Muscle of leg (tissue), 11 donors: ENCODE data around the gene MTMR11. TPM values are rescaled to one million over a fixed set of nuclear protein-coding genes. Genes with fewer than 3 reads are reported as not detected.
"Not testable (repeated sequence)": the region's sequence is repeated elsewhere in the genome, so short reads cannot be mapped to it uniquely, and the experiment has no call there.

ENCODE experiments used
- DNase-seq: peaks from one replicate; pipeline ENCODE4 v3.0.0; 2013
- H3K27ac ChIP-seq: one replicate; pipeline ENCODE4 v1.5.1; 2013; ENCODE audit warnings: mild to moderate bottlenecking, low read length, control low read depth
- H3K27me3 ChIP-seq: one replicate; pipeline ENCODE4 v1.6.1; 2013; ENCODE audit warnings: low read length; ENCODE audit not compliant: control insufficient read depth, insufficient read depth
- H3K36me3 ChIP-seq: one replicate; pipeline ENCODE4 v1.6.1; 2013; ENCODE audit warnings: low read length; ENCODE audit not compliant: control insufficient read depth, insufficient read depth
- H3K4me1 ChIP-seq: one replicate; pipeline ENCODE4 v1.6.1; 2013; ENCODE audit warnings: low read length; ENCODE audit not compliant: control insufficient read depth, insufficient read depth
- H3K4me3 ChIP-seq: one replicate; pipeline ENCODE4 v1.5.1; 2013; ENCODE audit warnings: low read length, control low read depth
- H3K9me3 ChIP-seq: replicated peaks from 2 replicates; pipeline ENCODE4 v1.6.1; 2013; ENCODE audit warnings: low read depth, low read length; ENCODE audit not compliant: control insufficient read depth
- WGBS: methylation state at CpG from one replicate; pipeline ENCODE4 v1.1.5; 2013; ENCODE audit warnings: missing lambda C conversion rate; ENCODE audit not compliant: insufficient coverage; 5-methylcytosine and 5-hydroxymethylcytosine counted together
- polyA plus RNA-seq, 8 donors: library from polyadenylated mRNA; unstranded; fragments of 120-200 nt; gene quantifications; one replicate each; pipeline versions ENCODE4 v1.2.1 to v1.2.3, GENCODE V29; 2013; ENCODE audit warnings: inconsistent platforms in 1 of 8, low replicate concordance in 1 of 8; ENCODE audit not compliant: insufficient read length in 8 of 8, insufficient read depth in 1 of 8
- total RNA-seq: library from RNA; stranded (reverse); fragments of 120-200 nt; gene quantifications from one replicate; pipeline ENCODE4 v1.2.4, GENCODE V29; 2013

The MTMR11 gene
- total and polyA plus RNA-seq, 9 donors: 8.1 to 25.1 (median 22.1) TPM

- Histone ChIP-seq H3K27ac (peak overlapping the region; percentile 99), H3K4me1 (peaks cover 20% of the 10 kb centered on the region), H3K4me3 (peak overlapping the region; percentile 74)
- not testable (repeated sequence) for H3K36me3 ChIP-seq, H3K27me3 ChIP-seq, DNase-seq, H3K9me3 ChIP-seq
- 0% methylated on average over 12 of the region's 19 CpGs for WGBS
These were observed 50.6 kb downstream of the MTMR11 start for GRCh38 chr1:149886121-149886395.

DNA sequence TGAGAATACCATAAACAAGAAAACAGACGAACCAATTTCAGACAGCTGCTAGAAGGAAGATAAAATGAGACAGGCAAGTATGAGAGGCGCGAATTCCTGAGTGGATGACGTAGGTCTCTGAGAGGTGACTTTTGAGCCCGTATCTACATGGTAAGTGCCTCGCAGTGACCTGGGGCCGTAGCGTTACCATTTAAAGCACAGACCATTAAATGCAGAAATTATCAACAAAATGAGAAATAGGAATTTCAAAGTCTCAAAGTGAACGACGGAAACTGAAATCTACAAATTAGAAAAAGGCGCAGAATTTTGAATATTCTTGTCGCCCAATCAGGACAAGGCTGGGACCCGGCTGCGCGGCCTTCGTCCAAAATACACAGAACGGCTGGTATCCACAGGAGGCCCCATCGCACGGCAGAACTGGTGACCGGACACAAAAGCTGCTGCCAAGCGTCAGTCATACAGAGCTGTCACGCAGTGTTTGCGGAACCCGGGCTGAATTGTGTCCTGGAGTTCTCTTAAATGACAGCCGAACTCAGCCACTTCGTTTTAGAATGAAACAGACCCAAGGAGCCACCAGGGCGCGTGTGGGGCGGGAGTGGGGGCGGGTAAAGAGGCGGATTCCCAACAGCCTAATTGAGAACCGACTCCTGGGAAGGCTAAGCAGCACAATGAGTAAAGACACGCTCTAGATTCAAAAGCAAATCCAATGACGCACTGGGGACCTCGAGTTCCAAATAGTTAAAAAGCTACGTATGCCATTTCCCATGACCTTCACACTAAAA is 51.1 kb downstream of the MTMR11 start:
- Histone ChIP-seq H3K4me1 (peaks cover 20% of the 10 kb centered on the region), H3K36me3 (no peaks in the 10 kb centered on the region), H3K27me3 (no peaks in the 10 kb centered on the region), H3K27ac (peak overlapping the region; percentile 99), H3K9me3 (no peaks in the 10 kb centered on the region), H3K4me3 (peak overlapping the region; percentile 74)
- peak; percentile 94 for DNase-seq
- WGBS: 0% methylated on average over 24 of the region's 36 CpGs

- WGBS: no CpG with 5 or more reads among the region's 9 CpGs
- no peaks in the 10 kb centered on the region for H3K9me3 ChIP-seq
- DNase-seq: peak; percentile 70
These were observed 52.0 kb downstream of the MTMR11 start for GRCh38 chr1:149884433-149885338.

DNA sequence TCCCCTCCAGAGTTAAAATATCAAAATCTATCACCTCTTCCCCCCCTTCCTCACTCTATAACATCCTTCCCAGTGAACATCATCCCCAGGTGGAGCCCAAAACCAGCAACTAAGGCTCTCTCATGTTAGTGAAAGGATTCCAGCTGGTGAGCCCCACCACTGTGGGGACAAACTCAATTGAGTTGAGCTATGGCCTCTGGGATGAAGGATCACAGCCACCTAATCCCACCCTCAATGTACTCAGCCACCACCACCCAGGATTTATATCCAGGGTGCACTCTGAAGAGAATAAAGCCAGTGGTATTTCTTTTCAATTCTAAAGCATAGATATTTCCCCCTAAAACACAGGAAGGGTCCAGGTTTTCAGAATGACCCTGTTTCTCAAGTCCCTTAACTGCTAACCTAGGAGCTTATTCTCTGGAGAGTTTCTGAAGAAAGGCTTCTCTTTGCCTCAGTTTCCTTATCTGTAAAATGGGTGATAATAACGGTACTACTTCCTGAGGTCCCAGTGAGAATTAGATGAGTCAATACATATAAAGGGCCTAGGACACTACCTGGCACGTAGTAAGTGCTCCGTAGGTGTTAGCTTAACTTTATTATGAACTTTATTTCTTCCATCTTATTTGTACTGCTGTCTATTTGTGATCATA is 53.0 kb downstream of the MTMR11 start:
- no peak overlapping the region for H3K27ac ChIP-seq
- H3K27me3 ChIP-seq: no peaks in the 10 kb centered on the region
- H3K4me3 ChIP-seq: no peak overlapping the region
- H3K9me3 ChIP-seq: no peaks in the 10 kb centered on the region
- H3K4me1 ChIP-seq: peaks cover 16% of the 10 kb centered on the region
- H3K36me3 ChIP-seq: no peaks in the 10 kb centered on the region
- no CpG with 5 or more reads among the region's 3 CpGs for WGBS
- no peak for DNase-seq

More at GRCh38 chr1:149884433-149885338, 52.0 kb downstream of the MTMR11 start:
- Histone ChIP-seq H3K27me3 (no peaks in the 10 kb centered on the region), H3K4me3 (peak overlapping the region; percentile 74), H3K27ac (peak overlapping the region; percentile 99), H3K4me1 (peaks cover 20% of the 10 kb centered on the region), H3K36me3 (no peaks in the 10 kb centered on the region)

DNA sequence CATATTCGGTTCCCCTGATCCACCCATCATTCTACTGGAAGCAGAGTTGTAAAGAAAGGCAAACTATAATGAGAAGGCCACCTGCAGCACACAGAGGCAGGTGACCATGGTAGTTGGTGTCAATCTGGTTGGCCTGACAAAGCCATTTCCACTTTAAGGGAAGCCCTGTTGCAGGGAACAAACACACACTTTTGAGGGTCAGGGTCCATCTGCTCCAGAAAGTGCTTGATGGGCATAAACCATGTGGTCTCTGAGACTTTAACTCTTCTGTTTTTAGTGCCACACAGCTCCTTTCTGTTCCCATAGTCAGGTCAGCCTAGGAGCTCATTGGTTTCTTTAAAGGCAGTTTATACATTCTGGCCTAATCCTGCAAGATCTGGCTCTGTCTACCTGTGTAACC is 54.8 kb downstream of the MTMR11 start:
- DNase-seq: no peak
- peaks cover 14% of the 10 kb centered on the region for H3K4me1 ChIP-seq
- H3K9me3 ChIP-seq: no peaks in the 10 kb centered on the region
- no peak overlapping the region for H3K4me3 ChIP-seq
- no peaks in the 10 kb centered on the region for H3K27me3 ChIP-seq
- no CpG with 5 or more reads among the region's 1 CpG for WGBS
- no peak overlapping the region for H3K27ac ChIP-seq
- H3K36me3 ChIP-seq: peaks cover 2% of the 10 kb centered on the region

GRCh38 chr1:149879556-149879955 is 57.1 kb downstream of the MTMR11 start:
- no peaks in the 10 kb centered on the region for H3K27me3 ChIP-seq
- H3K4me3 ChIP-seq: no peak overlapping the region
- no peaks in the 10 kb centered on the region for H3K9me3 ChIP-seq
- WGBS: 50% methylated on average over 1 of the region's 1 CpG
- no peak overlapping the region for H3K27ac ChIP-seq
- peaks cover 9% of the 10 kb centered on the region for H3K4me1 ChIP-seq
- no peak for DNase-seq
- peaks cover 2% of the 10 kb centered on the region for H3K36me3 ChIP-seq

Other genes with a start within 250 kb of the MTMR11 start
- gene FCGR1A, start 154.2 kb downstream of the MTMR11 start, total RNA-seq: 1.4 TPM
- 1 to 10 TPM; 2.1 to 3.4 (median 2.9) TPM for gene FCGR1A, start 154.2 kb downstream of the MTMR11 start, polyA plus RNA-seq
- gene BOLA1, start 37.3 kb downstream of the MTMR11 start, total RNA-seq: 17.6 TPM
- gene BOLA1, start 37.3 kb downstream of the MTMR11 start, polyA plus RNA-seq: 10 to 100 TPM; 11.8 to 16.5 (median 13.9) TPM
- 2.7 TPM for gene SV2A, start 19.0 kb downstream of the MTMR11 start, total RNA-seq
- 1 to 10 TPM; 2.7 to 7.3 (median 4.5) TPM for gene SV2A, start 19.0 kb downstream of the MTMR11 start, polyA plus RNA-seq
- gene SF3B4, start 9.1 kb downstream of the MTMR11 start, total RNA-seq: 7.1 TPM
- 10 to 100 TPM; 35.5 to 55.0 (median 43.7) TPM for gene SF3B4, start 9.1 kb downstream of the MTMR11 start, polyA plus RNA-seq
- gene OTUD7B, start 73.8 kb upstream of the MTMR11 start, total RNA-seq: 12.7 TPM
- 10 to 100 TPM; 10.6 to 15.0 (median 12.9) TPM for gene OTUD7B, start 73.8 kb upstream of the MTMR11 start, polyA plus RNA-seq
- gene VPS45, start 130.9 kb upstream of the MTMR11 start, total RNA-seq: 46.9 TPM
- 10 to 100 TPM; 39.5 to 48.7 (median 43.9) TPM for gene VPS45, start 130.9 kb upstream of the MTMR11 start, polyA plus RNA-seq
- gene PLEKHO1, start 213.0 kb upstream of the MTMR11 start, total RNA-seq: 64.6 TPM
- 100 to 1,000 TPM in 1 of 8 donors, 10 to 100 TPM in 7; 82.8 to 100 (median 91.8) TPM for gene PLEKHO1, start 213.0 kb upstream of the MTMR11 start, polyA plus RNA-seq